ACHN (cell line): ENCODE measurements around the gene PICK1.

ENCODE experiments used
- DNase-seq: peaks from one replicate; pipeline ENCODE4 v3.0.0-alpha.2; 2015
- in situ Hi-C: cut with HindIII; loops from 2 replicates; pipeline ENCODE4 v1.10.0; 2017; ENCODE audit warnings: low sequenced_read_pairs, low pct_ligation_motif_present, low pct_unique_long_range_greater_than_20kb

PICK1 gene

DNA sequence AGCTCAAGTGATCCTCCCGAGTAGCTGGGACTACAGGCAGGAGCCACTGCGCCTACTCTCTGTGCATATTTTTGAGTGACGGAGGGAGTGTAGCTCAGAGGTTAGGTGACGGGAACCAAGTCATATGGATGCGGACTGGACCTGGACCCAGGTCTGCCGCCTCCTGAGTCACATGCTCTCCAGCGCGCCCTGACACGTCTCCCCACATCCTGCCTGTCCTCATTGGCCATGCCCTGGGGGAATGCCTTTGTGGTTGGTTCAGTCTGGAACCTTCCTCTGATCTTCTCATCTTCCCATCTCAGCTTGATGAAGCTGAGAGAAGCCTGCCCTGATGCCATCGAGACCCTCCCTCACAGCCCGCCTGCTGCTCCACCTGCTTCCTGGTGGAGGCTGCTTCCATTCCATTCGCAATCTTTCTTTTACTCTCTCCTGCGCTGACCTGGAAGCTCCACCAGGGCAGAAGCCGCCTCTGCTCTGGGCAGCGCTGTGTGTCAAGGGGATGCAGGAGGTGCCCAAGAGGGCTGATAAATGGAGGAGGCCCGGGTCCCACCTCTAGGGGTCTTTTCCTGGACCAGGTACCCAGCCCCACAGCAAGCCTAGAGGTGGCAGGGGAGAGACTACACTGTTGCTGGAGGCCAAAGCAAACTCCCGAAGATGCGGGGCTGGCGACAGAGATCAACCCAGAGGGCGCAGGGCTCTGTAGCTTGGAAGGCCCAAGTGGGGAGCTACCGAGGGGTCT, 67.2 kb downstream of the PICK1 start:
- DNase-seq: no peak
- in situ Hi-C loops: no loop called here

DNA sequence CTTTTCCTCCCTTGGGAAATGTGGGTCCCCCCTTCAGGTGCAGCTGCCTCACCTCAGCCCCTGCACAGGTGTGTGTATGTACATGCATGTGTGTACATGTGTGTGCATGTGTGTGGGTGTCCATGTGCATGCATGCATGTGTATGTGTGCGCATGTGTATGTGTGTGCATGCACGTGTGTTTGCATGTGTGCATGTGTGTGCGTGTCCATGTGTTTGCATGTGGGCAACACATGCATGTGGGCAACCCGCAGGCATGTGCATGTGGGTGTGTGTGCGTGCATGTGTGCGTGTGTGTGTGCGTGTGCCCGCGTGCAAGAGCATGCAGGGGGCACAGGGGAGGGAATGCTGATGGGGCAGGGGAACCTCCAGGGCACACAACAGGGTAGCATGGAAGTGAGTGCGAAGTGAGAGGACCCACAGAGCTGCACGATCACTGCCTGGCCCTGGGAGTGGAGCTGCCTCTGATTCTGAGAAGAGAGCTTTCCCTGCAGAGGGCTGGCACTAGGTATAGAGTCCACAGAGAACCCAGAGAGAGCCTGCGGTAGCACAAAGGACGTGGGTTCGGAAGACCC, 67.9 kb downstream of the PICK1 start:
- in situ Hi-C loops: no loop called here
- DNase-seq: no peak
